NCI-H524 treated with DMSO at 0.1 percent for 48 hours (cell line): ENCODE measurements around the gene PLSCR4.

Experiments
- DNase-seq: peaks from one replicate; lab custom pipeline; 2025; lab: John Stamatoyannopoulos, UW

Gene PLSCR4

DNA sequence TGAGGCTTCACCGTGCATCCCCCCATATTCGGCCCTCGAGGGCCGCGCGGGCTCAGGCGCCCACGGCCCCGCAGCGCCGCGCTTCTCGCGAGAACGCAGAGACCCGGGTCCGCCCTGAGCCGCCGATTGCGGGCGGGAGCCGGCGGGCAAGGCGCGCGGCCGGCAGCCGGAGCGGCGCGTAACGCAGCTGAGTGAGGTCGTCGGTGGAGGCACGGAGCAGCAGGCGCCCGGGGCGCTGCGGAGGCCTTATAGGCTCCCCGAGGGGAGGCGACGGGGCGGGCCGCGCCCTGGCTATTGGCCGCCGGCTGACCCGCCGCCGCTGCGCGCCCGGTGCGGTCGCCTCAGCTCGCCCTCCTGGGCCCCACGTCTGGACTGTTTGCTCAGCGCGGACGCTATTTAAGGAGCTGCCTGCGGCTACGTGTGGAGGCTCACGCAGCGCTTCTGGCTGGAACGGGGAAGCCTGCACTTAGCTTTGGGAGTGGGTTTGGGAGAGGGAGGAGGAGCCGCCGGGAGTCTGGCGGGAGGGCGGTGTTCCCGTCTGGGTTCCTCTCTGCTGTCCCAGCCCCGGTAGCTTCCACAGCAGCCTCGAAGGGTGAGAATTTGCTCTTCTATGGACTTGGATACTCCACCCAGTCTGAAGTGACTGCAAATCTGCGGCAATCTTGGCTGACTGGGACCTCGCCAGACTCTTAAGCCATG lies 89.8 kb downstream of the PLSCR4 start, which contains the start of gene PLOD2:
PLOD2 (minus strand) TSS at position 221 of the 699 bp plus-strand sequence; CDS start at position 26, 195 bp downstream.
- no peak for DNase-seq

DNA sequence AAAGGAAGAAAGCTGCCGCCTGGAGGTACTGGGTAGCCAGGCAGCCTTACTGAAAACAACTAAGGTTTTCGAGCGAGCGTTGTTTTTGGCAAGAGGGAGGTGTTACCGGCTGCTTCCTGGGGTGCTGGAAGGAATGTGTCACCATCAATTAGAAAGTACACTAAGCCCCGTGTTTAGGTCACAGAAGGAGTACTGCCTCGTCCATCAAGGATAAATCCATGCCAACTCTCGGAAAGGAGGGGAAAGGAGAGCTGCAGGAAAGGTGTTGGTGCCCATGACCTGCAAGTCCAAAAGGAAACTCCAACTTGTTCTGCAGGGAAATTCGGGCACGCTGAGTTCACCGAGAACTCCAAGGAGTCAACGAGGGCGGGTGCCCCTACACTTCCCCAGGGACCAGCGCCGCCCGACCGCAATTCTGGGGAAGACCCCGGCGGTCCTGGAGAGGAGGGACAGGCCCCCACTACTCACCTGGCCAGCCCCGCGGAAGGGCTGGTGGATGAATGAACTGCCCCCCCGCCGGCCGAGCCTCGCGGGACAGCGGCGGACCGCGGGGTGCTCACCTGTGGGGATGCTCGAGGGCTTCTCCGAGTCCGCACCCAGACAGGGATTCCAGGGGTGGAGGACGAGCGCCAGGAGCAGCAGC lies 90.5 kb downstream of the PLSCR4 start:
- peak; percentile 78 for DNase-seq

DNA sequence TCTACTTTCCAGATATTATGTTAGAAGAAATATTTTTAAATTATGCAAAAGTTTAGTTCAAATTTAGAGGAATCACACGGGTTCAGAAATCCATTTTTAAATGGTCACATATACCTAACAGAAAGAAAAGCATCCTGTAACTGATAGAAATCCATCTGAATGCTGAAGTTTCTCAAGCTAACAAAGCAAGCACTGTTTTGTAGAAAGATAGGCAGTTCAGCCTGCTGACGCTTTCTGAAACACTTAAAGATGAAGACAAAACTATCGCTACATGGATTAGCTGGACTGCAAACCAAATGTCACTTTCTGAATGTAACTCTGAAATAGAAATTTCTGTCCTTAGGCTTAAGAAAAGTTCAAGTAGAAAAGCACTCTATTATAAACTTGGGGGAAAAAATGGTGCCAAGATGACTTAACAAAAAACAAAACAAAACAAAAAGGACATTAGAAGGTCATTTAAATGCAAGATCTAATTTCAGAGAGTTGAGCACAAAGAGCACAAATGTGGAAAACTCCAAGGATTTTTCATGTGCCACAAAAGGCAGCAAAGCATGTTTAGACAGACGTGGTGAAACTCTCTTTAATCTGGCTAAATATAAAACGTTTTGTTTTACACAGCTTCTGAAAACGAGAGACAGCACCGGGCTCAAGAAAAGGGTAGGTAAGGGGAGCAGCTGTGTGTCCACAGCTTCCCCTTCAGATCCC lies 91.1 kb downstream of the PLSCR4 start:
- DNase-seq: no peak

DNA sequence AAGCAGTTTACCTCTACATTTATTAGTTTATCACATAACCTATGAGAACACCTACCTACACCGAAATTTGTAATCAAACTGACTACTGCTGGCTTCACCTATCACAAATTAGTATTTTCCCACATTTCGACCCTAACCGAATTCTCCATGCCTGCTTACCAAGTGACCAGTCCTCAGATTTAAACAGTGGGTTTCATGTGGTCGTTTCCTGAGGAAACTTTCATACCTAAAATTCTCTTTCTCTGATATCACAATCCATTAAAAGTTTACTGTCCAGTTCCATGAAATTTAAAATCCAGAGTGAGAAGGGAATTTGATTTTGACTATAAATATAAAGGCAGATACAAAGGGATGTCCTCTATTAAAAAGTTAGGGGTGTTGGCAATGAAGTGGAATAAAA lies 91.9 kb downstream of the PLSCR4 start:
- no peak for DNase-seq

DNA sequence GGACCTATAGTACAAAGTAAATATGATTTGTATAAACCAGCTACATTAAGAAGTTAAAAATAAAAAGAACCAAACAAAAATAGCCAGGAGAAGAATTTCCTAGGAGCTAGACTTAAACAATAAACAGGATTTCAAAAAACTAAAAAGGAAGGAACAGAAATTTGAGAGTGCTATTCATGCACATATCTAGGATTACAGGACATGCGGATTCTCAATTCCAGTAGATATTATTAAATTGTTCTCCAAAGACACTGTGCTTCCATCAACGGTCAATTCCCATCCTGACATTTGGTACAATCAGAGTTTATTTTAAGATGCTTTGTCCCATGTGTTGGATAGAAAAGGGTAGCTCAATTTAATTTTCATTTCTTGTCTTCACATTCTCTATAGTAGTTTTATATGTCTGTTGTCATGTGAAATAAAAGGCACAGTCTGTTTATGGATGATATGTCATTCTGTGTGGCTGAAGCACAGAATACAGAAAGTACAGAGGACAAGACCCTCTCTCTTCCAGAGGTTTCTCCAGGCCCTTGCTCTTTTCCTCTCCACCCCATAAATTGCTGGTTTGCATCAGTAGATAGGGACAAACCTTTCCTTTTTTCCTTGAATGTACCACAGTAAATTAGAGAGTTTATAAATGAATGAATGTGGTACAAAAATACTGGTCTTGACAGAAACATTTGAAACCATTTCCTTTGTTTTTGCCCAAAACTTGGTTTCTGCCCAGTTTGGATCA lies 93.4 kb downstream of the PLSCR4 start:
- no peak for DNase-seq

DNA sequence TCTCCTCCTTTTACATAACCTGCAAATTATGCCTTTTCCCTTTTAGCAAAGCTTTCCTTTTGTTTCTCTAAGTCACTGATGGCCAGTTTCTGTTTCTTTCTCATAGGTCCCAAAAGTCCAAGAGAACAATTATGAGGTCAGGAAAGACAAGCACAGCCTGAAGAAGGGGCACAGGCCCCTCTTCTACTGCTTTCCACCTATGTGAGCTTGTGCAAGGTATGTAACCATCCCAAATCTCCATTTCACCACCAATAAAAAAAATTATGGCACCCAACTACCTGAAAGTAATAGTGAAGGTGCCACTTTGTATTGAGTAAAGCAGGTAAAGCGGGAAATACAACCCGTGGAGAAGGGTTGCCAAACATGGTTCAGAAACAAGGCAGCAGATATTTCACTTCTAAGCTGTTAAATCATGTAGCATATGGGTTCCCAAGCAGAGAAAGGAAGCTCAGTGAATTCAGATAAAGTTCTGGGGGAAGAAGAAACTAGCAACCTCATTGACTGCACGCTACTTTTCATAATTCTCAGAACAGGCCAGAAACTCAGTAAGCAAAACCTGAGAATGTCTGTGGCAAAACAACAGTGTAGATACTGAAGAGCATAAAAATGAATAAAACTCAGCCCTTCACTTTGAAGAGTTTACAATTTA lies 94.1 kb downstream of the PLSCR4 start:
- DNase-seq: no peak

DNA sequence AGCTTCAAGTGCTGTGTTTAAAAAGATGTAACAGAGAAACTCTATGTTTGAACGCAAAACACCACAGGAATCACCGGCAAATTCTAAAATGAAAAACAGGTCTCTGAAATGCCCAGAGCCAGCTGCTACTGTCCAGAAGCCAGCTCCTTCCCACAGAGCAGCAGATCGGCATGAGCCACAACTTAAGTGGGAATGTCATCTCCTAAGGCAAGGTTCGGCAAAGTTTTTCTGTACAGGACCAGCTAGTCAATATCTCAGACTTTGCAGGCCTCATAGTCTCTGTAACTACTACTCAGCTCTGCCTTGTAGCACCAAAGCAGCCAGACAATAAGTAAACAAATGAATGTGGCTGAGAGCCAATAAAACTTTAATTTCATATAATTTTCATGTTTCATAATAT lies 94.8 kb downstream of the PLSCR4 start:
- DNase-seq: no peak

DNA sequence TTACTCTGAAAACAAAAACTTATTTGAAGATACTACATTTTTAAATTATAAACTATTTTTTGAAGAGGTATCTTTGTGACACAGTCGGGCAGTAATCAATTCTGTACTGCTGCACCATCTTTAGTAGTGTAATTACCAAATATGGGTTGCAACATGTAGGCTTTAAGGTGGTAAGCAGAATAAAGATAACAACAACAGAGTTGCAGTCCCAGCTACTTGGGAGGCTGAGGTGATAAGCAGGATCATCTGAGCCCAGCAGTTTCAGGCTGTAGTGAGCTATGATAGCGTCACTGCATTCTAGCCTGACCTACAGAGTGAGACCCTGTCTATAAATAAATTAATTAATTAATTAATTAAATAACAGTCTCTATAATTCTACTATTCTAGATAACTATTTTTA lies 95.9 kb downstream of the PLSCR4 start:
- no peak for DNase-seq

DNA sequence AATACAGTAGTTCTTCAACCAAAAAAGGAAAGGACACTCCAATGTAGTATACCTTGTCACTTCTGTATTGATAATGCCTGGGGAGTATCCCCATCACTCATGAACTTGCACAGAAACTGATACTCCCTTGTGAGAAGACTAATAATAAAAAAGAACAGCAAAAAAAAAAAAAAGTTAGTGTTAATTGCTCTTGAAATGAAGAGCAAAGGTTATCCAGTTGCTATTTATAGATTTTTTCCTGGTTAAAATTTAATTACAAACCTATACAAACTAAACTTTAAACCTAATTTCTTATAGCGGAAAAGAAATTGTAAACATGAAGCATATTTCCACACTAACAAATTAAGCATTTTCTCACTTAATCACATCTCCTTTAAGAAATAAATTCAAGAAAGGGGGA lies 96.6 kb downstream of the PLSCR4 start:
- DNase-seq: no peak

DNA sequence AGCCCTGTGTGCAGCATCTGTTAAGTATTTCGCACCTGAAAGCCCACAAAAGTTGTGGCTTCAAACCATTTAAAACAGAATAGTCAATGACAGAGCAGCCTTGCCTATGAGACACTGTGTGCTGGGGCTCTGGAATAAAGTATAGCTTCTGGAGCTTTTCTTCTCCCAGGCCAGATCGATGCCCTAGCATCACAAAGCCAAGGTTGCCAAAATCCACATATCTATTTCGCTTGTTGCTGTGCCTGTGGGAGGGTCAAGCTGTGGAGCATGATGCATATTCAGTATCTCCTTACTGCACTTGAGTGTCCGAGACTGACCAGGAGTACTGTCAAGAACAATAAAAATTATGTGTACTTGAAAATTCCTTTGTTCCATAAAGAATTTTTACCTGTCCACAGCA lies 97.5 kb downstream of the PLSCR4 start:
- DNase-seq: no peak

DNA sequence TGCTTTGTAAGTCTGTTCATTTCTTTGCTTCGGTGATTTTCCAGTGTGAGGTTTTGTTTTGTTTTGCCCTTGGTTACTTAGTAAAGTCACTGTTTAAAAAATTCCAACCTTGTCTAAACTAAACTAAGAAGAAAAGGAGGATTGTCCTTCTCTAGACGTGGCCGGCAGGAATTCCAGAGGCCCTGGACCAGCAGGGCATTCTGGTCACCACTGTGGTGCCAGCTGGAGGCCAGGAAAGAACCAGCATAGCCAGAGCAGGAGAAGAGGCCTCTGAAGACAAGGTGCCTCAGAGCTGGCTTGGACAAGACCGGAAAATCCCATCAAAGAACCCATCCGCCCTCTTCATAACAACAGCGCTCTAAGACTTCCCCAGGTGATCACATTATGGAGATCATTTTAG lies 98.1 kb downstream of the PLSCR4 start:
- DNase-seq: no peak

DNA sequence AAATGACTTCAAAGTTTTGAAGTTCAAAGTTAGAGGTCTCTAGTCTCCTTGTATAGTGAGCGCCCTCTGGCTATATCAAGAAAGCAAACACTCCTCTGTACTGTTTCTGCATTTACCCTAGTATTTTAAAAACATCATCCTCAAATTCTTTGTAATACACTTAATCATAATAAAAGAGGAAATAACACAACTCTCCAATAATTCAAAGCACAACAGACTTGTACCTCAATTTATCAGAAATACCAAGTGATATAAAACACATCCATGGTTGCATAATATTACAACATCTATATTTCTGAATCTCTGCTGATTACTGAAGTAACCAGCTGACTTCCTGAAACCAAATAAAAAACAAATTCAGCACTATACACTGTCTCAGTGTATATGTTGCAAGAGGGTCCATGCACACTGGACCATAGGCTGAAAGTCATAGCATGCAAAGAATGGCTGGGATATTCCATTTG lies 102.4 kb downstream of the PLSCR4 start:
- DNase-seq: no peak

DNA sequence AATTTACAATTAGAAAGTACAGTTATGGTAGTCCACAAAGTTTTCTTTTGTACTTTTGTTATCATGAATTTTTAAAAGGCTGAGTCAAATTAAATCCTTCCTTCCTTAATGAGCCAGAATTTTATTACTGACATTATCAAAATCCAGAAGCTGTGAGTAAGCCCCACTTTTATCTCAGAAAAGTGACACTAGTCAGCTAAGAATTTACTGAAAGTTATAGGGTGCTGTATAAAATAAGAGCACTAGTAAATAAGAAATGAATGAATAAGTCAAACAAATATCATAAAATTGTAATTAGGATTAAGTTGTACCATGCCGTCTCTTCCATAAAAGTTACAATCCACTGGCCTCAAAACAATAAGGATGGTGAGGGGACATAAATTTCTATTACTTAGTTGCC lies 105.3 kb downstream of the PLSCR4 start:
- no peak for DNase-seq

DNA sequence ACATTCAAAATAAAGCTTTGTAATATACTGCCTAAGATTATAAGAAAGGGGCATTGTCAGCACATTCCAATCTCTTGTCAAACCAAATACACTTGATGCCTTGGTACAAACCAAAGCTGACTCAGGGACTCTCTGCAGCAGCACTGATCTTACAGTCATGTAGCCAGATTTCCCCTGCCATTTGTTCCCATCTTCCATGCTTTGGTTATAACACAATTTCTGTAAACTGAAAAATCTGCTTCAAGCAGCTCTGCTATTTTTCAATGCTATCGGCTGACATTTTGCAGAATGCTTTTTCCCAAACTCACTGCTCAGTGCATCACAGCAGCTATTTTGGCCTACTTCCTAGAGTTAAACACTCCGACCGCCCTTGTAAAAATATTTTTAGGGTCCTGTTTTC lies 108.1 kb downstream of the PLSCR4 start:
- DNase-seq: no peak
